ENCODE data around the gene CADPS2.

GRCh38 chr7:122457969-122458368, 428.3 kb downstream of the CADPS2 start:
- TF ChIP-seq SRF (IDR thresholded peaks at IDR 0.05; ENCODE audit: low read depth in 2 of 2, low read length in 2 of 2) (no peak), TAF1 (IDR thresholded peaks at IDR 0.05; ENCODE audit: borderline replicate concordance, low read depth, low read length) (no peak), REST (IDR thresholded peaks at IDR 0.05; ENCODE audit: low read depth, low read length) (no peak), PRDM15 (CRISPR knock-in tag; IDR thresholded peaks at IDR 0.05) (no peak), GATAD2B (conservative IDR thresholded peaks at IDR 0.05; ENCODE audit: low read depth) (no peak), POLR2A (IDR thresholded peaks at IDR 0.05; ENCODE audit: low read depth, low read length) (no peak), ASH2L (IDR thresholded peaks at IDR 0.05; ENCODE audit: borderline replicate concordance, low read depth) (no peak), JUND (IDR thresholded peaks at IDR 0.05; ENCODE audit: low read depth, low read length) (no peak), MXI1 (IDR thresholded peaks at IDR 0.05; ENCODE audit: low read depth, low read length) (no peak), SIN3A (IDR thresholded peaks at IDR 0.05; ENCODE audit: low read depth, low read length) (no peak), GABPA (IDR thresholded peaks at IDR 0.05; ENCODE audit: low read depth) (no peak)
